HEK293 (cell line): Measurements from ENCODE around the gene ALLC.

ENCODE experiments used
- CTCF ChIA-PET: fragments of 350-600 bp; formaldehyde crosslinking; extraction: SDS; loops from one replicate; lab custom pipeline; 2021; ENCODE audit warnings: antibody characterized with exemption; lab: Yijun Ruan, JAX
- POLR2A ChIA-PET: fragments of 300-600 bp; formaldehyde crosslinking; extraction: SDS; loops from one replicate; lab custom pipeline; 2020; ENCODE audit warnings: antibody characterized with exemption, inconsistent platforms; lab: Yijun Ruan, JAX
- H3K27ac ChIP-seq: fragments of 200-500 bp; sonication (Bioruptor generic); 2 replicates; pipeline ENCODE4 v1.5.1; 2014; ENCODE audit warnings: low read depth, low read length, control low read depth, inconsistent platforms; ENCODE audit errors: extremely low read depth
- H3K36me3 ChIP-seq, 2 experiments: fragments of 200-500 bp in 1 of 2; sonication (Bioruptor generic) in 1 of 2; 1 replicate in 1 of 2; 2 replicates in 1 of 2; pipeline ENCODE4 v1.5.1; 2014 to 2017; ENCODE audit warnings: inconsistent platforms in 2 of 2, low read length in 2 of 2; ENCODE audit not compliant: control insufficient read depth in 2 of 2, insufficient read depth in 1 of 2
- H3K4me1 ChIP-seq: fragments of 200-500 bp; sonication (Bioruptor generic); 2 replicates; pipeline ENCODE4 v1.5.1; 2014; ENCODE audit warnings: mild to moderate bottlenecking, low read length, inconsistent platforms; ENCODE audit not compliant: control insufficient read depth, insufficient read depth
- H3K4me3 ChIP-seq: 2 replicates; pipeline ENCODE4 v1.5.1; 2011; ENCODE audit warnings: low read depth, mild to moderate bottlenecking, control low read depth, low read length, moderate library complexity
- H3K9me3 ChIP-seq: fragments of 200-500 bp; sonication (Bioruptor generic); 2 replicates; pipeline ENCODE4 v1.5.1; 2014; ENCODE audit warnings: low read depth, low read length, inconsistent platforms; ENCODE audit not compliant: control insufficient read depth, insufficient read depth
- FEZF1 ChIP-seq: fragments of 450-650 bp; formaldehyde crosslinking; IDR thresholded peaks from 2 replicates; pipeline ENCODE4 v1.5.1; 2016; ENCODE audit warnings: missing biosample characterization, missing genetic modification characterization
- SP7 ChIP-seq: fragments of 450-650 bp; formaldehyde crosslinking; IDR thresholded peaks from 2 replicates; pipeline ENCODE4 v1.5.1; 2016; ENCODE audit warnings: missing biosample characterization, missing genetic modification characterization
- ZNF112 ChIP-seq: fragments of 450-650 bp; formaldehyde crosslinking; IDR thresholded peaks from 2 replicates; pipeline ENCODE4 v1.5.0; 2017; ENCODE audit warnings: missing biosample characterization, missing genetic modification characterization
- ZNF114 ChIP-seq: fragments of 450-650 bp; formaldehyde crosslinking; IDR thresholded peaks from 2 replicates; pipeline ENCODE4 v1.5.0; 2017; ENCODE audit warnings: missing biosample characterization, missing genetic modification characterization
- ZNF138 ChIP-seq: fragments of 450-650 bp; formaldehyde crosslinking; IDR thresholded peaks from 2 replicates; pipeline ENCODE4 v1.5.1; 2016; ENCODE audit warnings: missing biosample characterization, missing genetic modification characterization, borderline replicate concordance
- ZNF341 ChIP-seq: fragments of 450-650 bp; formaldehyde crosslinking; IDR thresholded peaks from 2 replicates; pipeline ENCODE4; 2016; ENCODE audit warnings: low read depth, missing biosample characterization, missing genetic modification characterization
- ZNF530 ChIP-seq: fragments of 450-650 bp; formaldehyde crosslinking; IDR thresholded peaks from 2 replicates; pipeline ENCODE4 v1.5.1; 2016; ENCODE audit warnings: low read depth, missing biosample characterization, missing genetic modification characterization
- ZNF600 ChIP-seq: fragments of 450-650 bp; formaldehyde crosslinking; IDR thresholded peaks from 2 replicates; pipeline ENCODE4 v1.5.1; 2016; ENCODE audit warnings: missing biosample characterization, missing genetic modification characterization
- ZNF623 ChIP-seq: fragments of 450-650 bp; formaldehyde crosslinking; IDR thresholded peaks from 2 replicates; pipeline ENCODE4 v1.5.1; 2016; ENCODE audit warnings: missing biosample characterization, missing genetic modification characterization
- ZNF707 ChIP-seq: fragments of 450-650 bp; formaldehyde crosslinking; IDR thresholded peaks from 2 replicates; pipeline ENCODE4 v1.5.1; 2016; ENCODE audit warnings: missing biosample characterization, missing genetic modification characterization
- ZNF747 ChIP-seq: fragments of 450-650 bp; formaldehyde crosslinking; IDR thresholded peaks from 2 replicates; pipeline ENCODE4 v1.5.1; 2016; ENCODE audit warnings: missing biosample characterization, missing genetic modification characterization
- TF ChIP-seq, protein P1 (sequence below): fragments of 450-650 bp; formaldehyde crosslinking; IDR thresholded peaks from 2 replicates; pipeline ENCODE4 v1.5.1; 2017; ENCODE audit warnings: missing biosample characterization, missing genetic modification characterization
- TF ChIP-seq, protein P2 (sequence below): fragments of 450-650 bp; formaldehyde crosslinking; IDR thresholded peaks from 2 replicates; pipeline ENCODE4 v1.5.1; 2017; ENCODE audit warnings: missing biosample characterization, missing genetic modification characterization
- TF ChIP-seq, protein P3 (sequence below): fragments of 450-650 bp; formaldehyde crosslinking; IDR thresholded peaks from 2 replicates; pipeline ENCODE4 v1.5.1; 2017; ENCODE audit warnings: missing biosample characterization, missing genetic modification characterization
- TF ChIP-seq, protein P4 (sequence below): fragments of 450-650 bp; formaldehyde crosslinking; IDR thresholded peaks from 2 replicates; pipeline ENCODE4; 2016; ENCODE audit warnings: missing biosample characterization, missing genetic modification characterization
- TF ChIP-seq, protein P5 (sequence below): fragments of 450-650 bp; formaldehyde crosslinking; IDR thresholded peaks from 2 replicates; pipeline ENCODE4 v1.5.1; 2016; ENCODE audit warnings: missing biosample characterization, missing genetic modification characterization, low read depth
- TF ChIP-seq, protein P6 (sequence below): fragments of 450-650 bp; formaldehyde crosslinking; IDR thresholded peaks from 2 replicates; pipeline ENCODE4 v1.5.1; 2016; ENCODE audit warnings: missing biosample characterization, missing genetic modification characterization
- TF ChIP-seq, protein P7 (sequence below): fragments of 450-650 bp; formaldehyde crosslinking; IDR thresholded peaks from 2 replicates; pipeline ENCODE4 v1.5.1; 2016; ENCODE audit warnings: missing biosample characterization, missing genetic modification characterization
- TF ChIP-seq, protein P8 (sequence below): fragments of 450-650 bp; formaldehyde crosslinking; IDR thresholded peaks from 2 replicates; pipeline ENCODE4 v1.5.1; 2016; ENCODE audit warnings: missing biosample characterization, missing genetic modification characterization

ALLC gene

DNA sequence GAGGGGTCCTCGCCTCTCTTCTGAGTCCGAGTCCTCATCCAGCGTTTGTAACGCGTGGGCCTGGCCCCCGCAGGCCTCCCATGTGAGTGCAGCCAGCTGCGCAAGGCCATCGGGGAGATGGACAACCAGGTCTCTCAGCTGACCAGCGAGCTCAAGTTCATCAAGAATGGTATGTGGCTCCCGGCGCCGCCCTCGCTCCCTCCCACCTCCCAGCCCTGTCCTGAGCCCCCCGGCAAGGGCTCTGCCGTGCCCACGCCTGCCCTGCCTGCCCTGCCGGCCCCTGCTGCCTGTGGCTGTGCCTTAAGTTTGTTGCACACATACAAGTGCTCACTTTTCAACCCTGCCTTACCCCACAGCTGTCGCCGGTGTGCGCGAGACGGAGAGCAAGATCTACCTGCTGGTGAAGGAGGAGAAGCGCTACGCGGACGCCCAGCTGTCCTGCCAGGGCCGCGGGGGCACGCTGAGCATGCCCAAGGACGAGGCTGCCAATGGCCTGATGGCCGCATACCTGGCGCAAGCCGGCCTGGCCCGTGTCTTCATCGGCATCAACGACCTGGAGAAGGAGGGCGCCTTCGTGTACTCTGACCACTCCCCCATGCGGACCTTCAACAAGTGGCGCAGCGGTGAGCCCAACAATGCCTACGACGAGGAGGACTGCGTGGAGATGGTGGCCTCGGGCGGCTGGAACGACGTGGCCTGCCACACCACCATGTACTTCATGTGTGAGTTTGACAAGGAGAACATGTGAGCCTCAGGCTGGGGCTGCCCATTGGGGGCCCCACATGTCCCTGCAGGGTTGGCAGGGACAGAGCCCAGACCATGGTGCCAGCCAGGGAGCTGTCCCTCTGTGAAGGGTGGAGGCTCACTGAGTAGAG lies 14.4 kb upstream of the ALLC start:
- Histone ChIP-seq H3K9me3 (no peaks in the 10 kb centered on the region), H3K4me1 (no peaks in the 10 kb centered on the region), H3K36me3 (no peaks in the 10 kb centered on the region), H3K4me3 (no peak overlapping the region), H3K27ac (no peak overlapping the region)
- TF ChIP-seq ZNF138 (tag by site-specific recombination) (no peak), ZNF623 (tag by site-specific recombination) (no peak), SP7 (no peak), ZNF747 (tag by site-specific recombination) (no peak), FEZF1 (tag by site-specific recombination) (no peak), ZNF530 (no peak), ZNF341 (tag by site-specific recombination) (no peak), ZNF112 (no peak), ZNF600 (tag by site-specific recombination) (no peak), ZNF114 (tag by site-specific recombination) (no peak), ZNF707 (tag by site-specific recombination) (no peak)
- TF ChIP-seq, protein P1, sequence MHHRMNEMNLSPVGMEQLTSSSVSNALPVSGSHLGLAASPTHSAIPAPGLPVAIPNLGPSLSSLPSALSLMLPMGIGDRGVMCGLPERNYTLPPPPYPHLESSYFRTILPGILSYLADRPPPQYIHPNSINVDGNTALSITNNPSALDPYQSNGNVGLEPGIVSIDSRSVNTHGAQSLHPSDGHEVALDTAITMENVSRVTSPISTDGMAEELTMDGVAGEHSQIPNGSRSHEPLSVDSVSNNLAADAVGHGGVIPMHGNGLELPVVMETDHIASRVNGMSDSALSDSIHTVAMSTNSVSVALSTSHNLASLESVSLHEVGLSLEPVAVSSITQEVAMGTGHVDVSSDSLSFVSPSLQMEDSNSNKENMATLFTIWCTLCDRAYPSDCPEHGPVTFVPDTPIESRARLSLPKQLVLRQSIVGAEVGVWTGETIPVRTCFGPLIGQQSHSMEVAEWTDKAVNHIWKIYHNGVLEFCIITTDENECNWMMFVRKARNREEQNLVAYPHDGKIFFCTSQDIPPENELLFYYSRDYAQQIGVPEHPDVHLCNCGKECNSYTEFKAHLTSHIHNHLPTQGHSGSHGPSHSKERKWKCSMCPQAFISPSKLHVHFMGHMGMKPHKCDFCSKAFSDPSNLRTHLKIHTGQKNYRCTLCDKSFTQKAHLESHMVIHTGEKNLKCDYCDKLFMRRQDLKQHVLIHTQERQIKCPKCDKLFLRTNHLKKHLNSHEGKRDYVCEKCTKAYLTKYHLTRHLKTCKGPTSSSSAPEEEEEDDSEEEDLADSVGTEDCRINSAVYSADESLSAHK = no peak
- TF ChIP-seq, protein P2, sequence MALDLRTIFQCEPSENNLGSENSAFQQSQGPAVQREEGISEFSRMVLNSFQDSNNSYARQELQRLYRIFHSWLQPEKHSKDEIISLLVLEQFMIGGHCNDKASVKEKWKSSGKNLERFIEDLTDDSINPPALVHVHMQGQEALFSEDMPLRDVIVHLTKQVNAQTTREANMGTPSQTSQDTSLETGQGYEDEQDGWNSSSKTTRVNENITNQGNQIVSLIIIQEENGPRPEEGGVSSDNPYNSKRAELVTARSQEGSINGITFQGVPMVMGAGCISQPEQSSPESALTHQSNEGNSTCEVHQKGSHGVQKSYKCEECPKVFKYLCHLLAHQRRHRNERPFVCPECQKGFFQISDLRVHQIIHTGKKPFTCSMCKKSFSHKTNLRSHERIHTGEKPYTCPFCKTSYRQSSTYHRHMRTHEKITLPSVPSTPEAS (tag by site-specific recombination) = no peak
- TF ChIP-seq, protein P3, sequence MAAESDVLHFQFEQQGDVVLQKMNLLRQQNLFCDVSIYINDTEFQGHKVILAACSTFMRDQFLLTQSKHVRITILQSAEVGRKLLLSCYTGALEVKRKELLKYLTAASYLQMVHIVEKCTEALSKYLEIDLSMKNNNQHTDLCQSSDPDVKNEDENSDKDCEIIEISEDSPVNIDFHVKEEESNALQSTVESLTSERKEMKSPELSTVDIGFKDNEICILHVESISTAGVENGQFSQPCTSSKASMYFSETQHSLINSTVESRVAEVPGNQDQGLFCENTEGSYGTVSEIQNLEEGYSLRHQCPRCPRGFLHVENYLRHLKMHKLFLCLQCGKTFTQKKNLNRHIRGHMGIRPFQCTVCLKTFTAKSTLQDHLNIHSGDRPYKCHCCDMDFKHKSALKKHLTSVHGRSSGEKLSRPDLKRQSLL (tag by site-specific recombination) = no peak
- TF ChIP-seq, protein P4, sequence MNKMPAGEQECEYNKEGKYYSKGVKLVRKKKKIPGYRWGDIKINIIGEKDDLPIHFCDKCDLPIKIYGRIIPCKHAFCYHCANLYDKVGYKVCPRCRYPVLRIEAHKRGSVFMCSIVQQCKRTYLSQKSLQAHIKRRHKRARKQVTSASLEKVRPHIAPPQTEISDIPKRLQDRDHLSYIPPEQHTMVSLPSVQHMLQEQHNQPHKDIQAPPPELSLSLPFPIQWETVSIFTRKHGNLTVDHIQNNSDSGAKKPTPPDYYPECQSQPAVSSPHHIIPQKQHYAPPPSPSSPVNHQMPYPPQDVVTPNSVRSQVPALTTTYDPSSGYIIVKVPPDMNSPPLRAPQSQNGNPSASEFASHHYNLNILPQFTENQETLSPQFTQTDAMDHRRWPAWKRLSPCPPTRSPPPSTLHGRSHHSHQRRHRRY = no peak
- TF ChIP-seq, protein P5, sequence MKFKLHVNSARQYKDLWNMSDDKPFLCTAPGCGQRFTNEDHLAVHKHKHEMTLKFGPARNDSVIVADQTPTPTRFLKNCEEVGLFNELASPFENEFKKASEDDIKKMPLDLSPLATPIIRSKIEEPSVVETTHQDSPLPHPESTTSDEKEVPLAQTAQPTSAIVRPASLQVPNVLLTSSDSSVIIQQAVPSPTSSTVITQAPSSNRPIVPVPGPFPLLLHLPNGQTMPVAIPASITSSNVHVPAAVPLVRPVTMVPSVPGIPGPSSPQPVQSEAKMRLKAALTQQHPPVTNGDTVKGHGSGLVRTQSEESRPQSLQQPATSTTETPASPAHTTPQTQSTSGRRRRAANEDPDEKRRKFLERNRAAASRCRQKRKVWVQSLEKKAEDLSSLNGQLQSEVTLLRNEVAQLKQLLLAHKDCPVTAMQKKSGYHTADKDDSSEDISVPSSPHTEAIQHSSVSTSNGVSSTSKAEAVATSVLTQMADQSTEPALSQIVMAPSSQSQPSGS (tag by site-specific recombination) = no peak
- TF ChIP-seq, protein P6, sequence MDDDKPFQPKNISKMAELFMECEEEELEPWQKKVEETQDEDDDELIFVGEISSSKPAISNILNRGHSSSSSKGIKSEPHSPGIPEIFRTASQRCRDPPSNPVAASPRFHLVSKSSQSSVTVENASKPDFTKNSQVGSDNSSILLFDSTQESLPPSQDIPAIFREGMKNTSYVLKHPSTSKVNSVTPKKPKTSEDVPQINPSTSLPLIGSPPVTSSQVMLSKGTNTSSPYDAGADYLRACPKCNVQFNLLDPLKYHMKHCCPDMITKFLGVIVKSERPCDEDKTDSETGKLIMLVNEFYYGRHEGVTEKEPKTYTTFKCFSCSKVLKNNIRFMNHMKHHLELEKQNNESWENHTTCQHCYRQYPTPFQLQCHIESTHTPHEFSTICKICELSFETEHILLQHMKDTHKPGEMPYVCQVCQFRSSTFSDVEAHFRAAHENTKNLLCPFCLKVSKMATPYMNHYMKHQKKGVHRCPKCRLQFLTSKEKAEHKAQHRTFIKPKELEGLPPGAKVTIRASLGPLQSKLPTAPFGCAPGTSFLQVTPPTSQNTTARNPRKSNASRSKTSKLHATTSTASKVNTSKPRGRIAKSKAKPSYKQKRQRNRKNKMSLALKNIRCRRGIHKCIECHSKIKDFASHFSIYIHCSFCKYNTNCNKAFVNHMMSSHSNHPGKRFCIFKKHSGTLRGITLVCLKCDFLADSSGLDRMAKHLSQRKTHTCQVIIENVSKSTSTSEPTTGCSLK (tag by site-specific recombination) = no peak
- TF ChIP-seq, protein P7, sequence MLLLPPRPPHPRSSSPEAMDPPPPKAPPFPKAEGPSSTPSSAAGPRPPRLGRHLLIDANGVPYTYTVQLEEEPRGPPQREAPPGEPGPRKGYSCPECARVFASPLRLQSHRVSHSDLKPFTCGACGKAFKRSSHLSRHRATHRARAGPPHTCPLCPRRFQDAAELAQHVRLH (tag by site-specific recombination) = no peak
- TF ChIP-seq, protein P8, sequence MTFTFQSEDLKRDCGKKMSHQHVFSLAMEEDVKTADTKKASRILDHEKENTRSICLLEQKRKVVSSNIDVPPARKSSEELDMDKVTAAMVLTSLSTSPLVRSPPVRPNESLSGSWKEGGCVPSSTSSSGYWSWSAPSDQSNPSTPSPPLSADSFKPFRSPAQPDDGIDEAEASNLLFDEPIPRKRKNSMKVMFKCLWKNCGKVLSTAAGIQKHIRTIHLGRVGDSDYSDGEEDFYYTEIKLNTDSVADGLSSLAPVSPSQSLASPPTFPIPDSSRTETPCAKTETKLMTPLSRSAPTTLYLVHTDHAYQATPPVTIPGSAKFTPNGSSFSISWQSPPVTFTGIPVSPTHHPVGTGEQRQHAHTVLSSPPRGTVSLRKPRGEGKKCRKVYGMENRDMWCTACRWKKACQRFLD (tag by site-specific recombination) = no peak
- POLR2A ChIA-PET = no interaction called here
- CTCF ChIA-PET = interaction anchor here (0.7 to 1.5 kb wide), 3 partner anchors 14 to 708 kb away, joined by 3 to 4 read pairs (median 3); no protein-coding TSS in a partner anchor
